HepG2 (cell line): ENCODE results near the gene STYK1. TPM values are rescaled to one million over a fixed set of nuclear protein-coding genes. Genes with fewer than 3 reads are reported as not detected.

ENCODE experiments used
- ATAC-seq: fragments of 200-7000 bp; cut with Tn5 transposase; 3 replicates; pipeline ENCODE4 v1.9.1; 2020; ENCODE audit warnings: mild to moderate bottlenecking, moderate library complexity
- BruUV-seq: library from RNA; stranded (reverse); fragments of 400-500 nt; replicated peaks from 2 replicates; lab custom pipeline; 2021; lab: Mats Ljungman, UMichigan
- CTCF ChIA-PET: fragments of 300-600 bp; formaldehyde crosslinking; extraction: SDS; loops from one replicate; lab custom pipeline; 2021; ENCODE audit warnings: low total read pairs, inconsistent platforms, low intra/inter-chr PET ratio; lab: Yijun Ruan, JAX
- POLR2A ChIA-PET: fragments of 350-600 bp; sonication (Branson Sonifier 250); formaldehyde crosslinking; loops from one replicate; lab custom pipeline; 2020; ENCODE audit warnings: antibody characterized with exemption, inconsistent platforms; lab: Yijun Ruan, JAX
- DNase-seq: peaks from one replicate; pipeline ENCODE4 v3.0.0-alpha.2; 2015; ENCODE audit warnings: low spot score
- FAIRE-seq: peaks from 3 replicates; lab custom pipeline; 2011; peaks lifted over from hg19 to GRCh38; lab: Jason Lieb, UNC
- H2AFZ ChIP-seq: one replicate; pipeline ENCODE4 v1.6.1; 2011; ENCODE audit warnings: low read length, inconsistent platforms
- H3K27ac ChIP-seq: fragments of 300-600 bp; 3 replicates; pipeline ENCODE4 v1.8.0; 2011; ENCODE audit warnings: mixed run types, mild to moderate bottlenecking, mixed read lengths, low read length, inconsistent platforms; ENCODE audit not compliant: insufficient read depth; ENCODE audit errors: extremely low read length
- H3K27me3 ChIP-seq, 2 experiments: fragments of 200-600 bp in 1 of 2; 2 replicates in 1 of 2; 3 replicates in 1 of 2; pipeline versions ENCODE4 v1.6.0 to v1.8.0; 2011; ENCODE audit warnings: low read length in 2 of 2, mild to moderate bottlenecking in 2 of 2, moderate library complexity in 2 of 2, inconsistent platforms in 1 of 2; ENCODE audit not compliant: insufficient read depth in 2 of 2, control insufficient read depth in 1 of 2
- H3K36me3 ChIP-seq, 2 experiments: fragments of 200-600 bp in 1 of 2; replicated peaks in 1 of 2; 2 replicates in 1 of 2; 3 replicates in 1 of 2; pipeline versions ENCODE4 v1.5.1 to v1.8.0; 2011; ENCODE audit warnings: low read length in 2 of 2, inconsistent platforms in 1 of 2; ENCODE audit not compliant: insufficient read depth in 2 of 2, control insufficient read depth in 1 of 2
- H3K4me1 ChIP-seq: 2 replicates; pipeline ENCODE4 v1.5.1; 2012; ENCODE audit warnings: low read length, inconsistent platforms; ENCODE audit not compliant: insufficient read depth
- H3K4me2 ChIP-seq: 2 replicates; pipeline ENCODE4 v1.6.0; 2011; ENCODE audit warnings: low read depth, low read length, inconsistent platforms
- H3K4me3 ChIP-seq, 3 experiments: fragments of 200-600 bp in 1 of 3; sonication (generic), shearing (Covaris generic) in 1 of 3; replicated peaks in 1 of 3; 2 replicates each; pipeline ENCODE4 v1.5.1; 2011 to 2016; ENCODE audit warnings: low read length in 3 of 3, inconsistent platforms in 2 of 3, low read depth in 2 of 3, mild to moderate bottlenecking in 2 of 3, control low read depth in 1 of 3, mixed read lengths in 1 of 3; ENCODE audit not compliant: insufficient read depth in 1 of 3
- H3K79me2 ChIP-seq: one replicate; pipeline ENCODE4 v1.6.1; 2011; ENCODE audit warnings: low read length, inconsistent platforms; ENCODE audit not compliant: insufficient read depth
- H3K9ac ChIP-seq: 2 replicates; pipeline ENCODE4 v1.6.0; 2011; ENCODE audit warnings: mild to moderate bottlenecking, low read depth, low read length, inconsistent platforms; ENCODE audit not compliant: insufficient read depth
- H3K9me3 ChIP-seq: 2 replicates; pipeline ENCODE4 v1.5.1; 2012; ENCODE audit warnings: mild to moderate bottlenecking, low read length
- H4K20me1 ChIP-seq: 2 replicates; pipeline ENCODE4 v1.6.0; 2011; ENCODE audit warnings: inconsistent platforms, mild to moderate bottlenecking, low read length, moderate library complexity; ENCODE audit not compliant: insufficient read depth
- ARNT2 ChIP-seq: sonication (generic); formaldehyde crosslinking; IDR thresholded peaks from 2 replicates; pipeline ENCODE4 v1.8.0; 2022; ENCODE audit warnings: mild to moderate bottlenecking, low read depth, missing genetic modification reagents, moderate library complexity
- ATF7 ChIP-seq, 2 experiments: fragments of 450-650 bp in 1 of 2; sonication (generic) in 1 of 2; formaldehyde crosslinking in 1 of 2; IDR thresholded peaks; 2 replicates each; pipeline versions ENCODE4 v1.4.0 to v1.6.1; 2016 to 2020; ENCODE audit warnings: antibody characterized with exemption in 1 of 2, mild to moderate bottlenecking in 1 of 2, missing genetic modification reagents in 1 of 2
- ATF7-NPFF ChIP-seq: sonication (generic); formaldehyde crosslinking; IDR thresholded peaks from 2 replicates; pipeline ENCODE4 v1.8.1; 2023; ENCODE audit warnings: mild to moderate bottlenecking, low read depth, missing genetic modification reagents, moderate library complexity
- EZH2 ChIP-seq: conservative IDR thresholded peaks from 2 replicates; pipeline ENCODE4 v1.6.1; 2012; ENCODE audit warnings: mild to moderate bottlenecking, low read depth, low read length, moderate library complexity
- HNRNPH1 ChIP-seq: fragments of 200-400 bp; formaldehyde crosslinking; optimal IDR thresholded peaks from 2 replicates; pipeline ENCODE3; 2017; ENCODE audit warnings: mild to moderate bottlenecking, low read depth, low read length
- IRF9 ChIP-seq: sonication (generic); formaldehyde crosslinking; IDR thresholded peaks from 2 replicates; pipeline ENCODE4 v1.8.0; 2022; ENCODE audit warnings: missing genetic modification reagents, mild to moderate bottlenecking, borderline replicate concordance
- MAFG ChIP-seq: sonication (generic); formaldehyde crosslinking; IDR thresholded peaks from 2 replicates; pipeline ENCODE4 v1.5.1; 2020; ENCODE audit warnings: mild to moderate bottlenecking, missing genetic modification reagents
- PCBP2 ChIP-seq: fragments of 200-400 bp; formaldehyde crosslinking; optimal IDR thresholded peaks from 2 replicates; pipeline ENCODE3; 2018; ENCODE audit warnings: low read length, low read depth; ENCODE audit not compliant: poor library complexity, severe bottlenecking
- SUZ12 ChIP-seq: fragments of 150-350 bp; IDR thresholded peaks from 2 replicates; pipeline ENCODE4 v1.6.1; 2014; ENCODE audit warnings: low read depth, low read length
- UBTF ChIP-seq: sonication (generic); formaldehyde crosslinking; IDR thresholded peaks from 2 replicates; pipeline ENCODE4 v1.4.0; 2020; ENCODE audit warnings: mild to moderate bottlenecking, missing genetic modification reagents
- ZBTB3 ChIP-seq: sonication (generic); formaldehyde crosslinking; IDR thresholded peaks from 2 replicates; pipeline ENCODE4 v1.4.0; 2020; ENCODE audit warnings: low read depth, mild to moderate bottlenecking, moderate library complexity, missing genetic modification reagents, borderline replicate concordance
- ZNF121 ChIP-seq: sonication (generic); formaldehyde crosslinking; IDR thresholded peaks from 2 replicates; pipeline ENCODE4 v1.5.0; 2020; ENCODE audit warnings: mild to moderate bottlenecking, missing genetic modification reagents
- ZNF160 ChIP-seq: sonication (generic); formaldehyde crosslinking; IDR thresholded peaks from 2 replicates; pipeline ENCODE4 v1.8.0; 2022; ENCODE audit warnings: mild to moderate bottlenecking, inconsistent platforms, missing genetic modification reagents
- ZSCAN21 ChIP-seq: sonication (generic); formaldehyde crosslinking; IDR thresholded peaks from 2 replicates; pipeline ENCODE4 v1.8.0; 2022; ENCODE audit warnings: mild to moderate bottlenecking, missing genetic modification reagents, moderate library complexity, borderline replicate concordance
- WGBS: methylation state at CpG from one replicate; pipeline ENCODE4 v1.1.6; 2017; ENCODE audit warnings: low lambda C conversion rate; 5-methylcytosine and 5-hydroxymethylcytosine counted together
- in situ Hi-C: cut with HindIII; loops from 2 replicates; pipeline ENCODE4 v1.10.0; 2017; ENCODE audit warnings: low pct_unique_long_range_greater_than_20kb; ENCODE audit not compliant: extremely low pct_ligation_motif_present
- intact Hi-C: fragments of 100-400 bp; cut with micrococcal nuclease; formaldehyde crosslinking; loops from one replicate; pipeline ENCODE4 v1.10.0; 2022; ENCODE audit not compliant: unreplicated experiment
- polyA plus RNA-seq, 8 experiments: library from polyadenylated mRNA; depleted of rRNA in 3 of 8; stranded (reverse) in 7 of 8; unstranded in 1 of 8; fragments of >200 nt; fragmentation: Illumina TruSeq in 4 of 8; extraction: Trizol in 4 of 8; gene quantifications; 2 replicates each; pipeline versions ENCODE4 v1.2.1 to v1.2.3, GENCODE V29; 2011 to 2016; ENCODE audit warnings: low read depth in 4 of 8, missing spikeins in 1 of 8, mixed read lengths in 1 of 8; ENCODE audit not compliant: insufficient read depth in 1 of 8
- total RNA-seq, 5 experiments: library from RNA; depleted of rRNA; stranded (reverse); fragments of >200 nt; fragmentation: Illumina TruSeq; extraction: Trizol; gene quantifications; 2 replicates each; pipeline ENCODE4 v1.2.3, GENCODE V29; 2016; ENCODE audit warnings: low read depth in 1 of 5
- TF ChIP-seq, protein P1 (sequence below): sonication (generic); formaldehyde crosslinking; IDR thresholded peaks from 2 replicates; pipeline ENCODE4 v1.5.0; 2020; ENCODE audit warnings: missing genetic modification reagents
- TF ChIP-seq, protein P2 (sequence below): sonication (generic); formaldehyde crosslinking; IDR thresholded peaks from 2 replicates; pipeline ENCODE4 v1.4.0; 2020; ENCODE audit warnings: missing genetic modification reagents

The STYK1 gene
- total and polyA plus RNA-seq, 2 of the 13 experiments (the other 11 are each of a cell fraction or from before 2014, with no cell fraction given), result not detected

GRCh38 chr12:10668526-10668925 is 5.3 kb downstream of the STYK1 start:
- no peak overlapping the region for H2AFZ ChIP-seq
- WGBS, result 0% methylated on average over 5 of the region's 5 CpGs
- TF ChIP-seq HNRNPH1 (no peak), UBTF (no peak), ATF7-NPFF (CRISPR knock-in tag) (no peak), ZSCAN21 (CRISPR knock-in tag) (no peak), PCBP2 (no peak), ARNT2 (no peak), IRF9 (CRISPR knock-in tag) (no peak), ZBTB3 (CRISPR knock-in tag) (no peak), ZNF160 (CRISPR knock-in tag) (no peak), ATF7 (IDR thresholded peaks at IDR 0.05) (no peak), ATF7 (CRISPR knock-in tag; IDR thresholded peaks at IDR 0.05) (no peak), SUZ12 (no peak), MAFG (CRISPR knock-in tag) (no peak), EZH2 (no peak), ZNF121 (no peak)
- TF ChIP-seq, protein P1, sequence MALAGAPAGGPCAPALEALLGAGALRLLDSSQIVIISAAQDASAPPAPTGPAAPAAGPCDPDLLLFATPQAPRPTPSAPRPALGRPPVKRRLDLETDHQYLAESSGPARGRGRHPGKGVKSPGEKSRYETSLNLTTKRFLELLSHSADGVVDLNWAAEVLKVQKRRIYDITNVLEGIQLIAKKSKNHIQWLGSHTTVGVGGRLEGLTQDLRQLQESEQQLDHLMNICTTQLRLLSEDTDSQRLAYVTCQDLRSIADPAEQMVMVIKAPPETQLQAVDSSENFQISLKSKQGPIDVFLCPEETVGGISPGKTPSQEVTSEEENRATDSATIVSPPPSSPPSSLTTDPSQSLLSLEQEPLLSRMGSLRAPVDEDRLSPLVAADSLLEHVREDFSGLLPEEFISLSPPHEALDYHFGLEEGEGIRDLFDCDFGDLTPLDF (CRISPR knock-in tag), result no peak
- TF ChIP-seq, protein P2, sequence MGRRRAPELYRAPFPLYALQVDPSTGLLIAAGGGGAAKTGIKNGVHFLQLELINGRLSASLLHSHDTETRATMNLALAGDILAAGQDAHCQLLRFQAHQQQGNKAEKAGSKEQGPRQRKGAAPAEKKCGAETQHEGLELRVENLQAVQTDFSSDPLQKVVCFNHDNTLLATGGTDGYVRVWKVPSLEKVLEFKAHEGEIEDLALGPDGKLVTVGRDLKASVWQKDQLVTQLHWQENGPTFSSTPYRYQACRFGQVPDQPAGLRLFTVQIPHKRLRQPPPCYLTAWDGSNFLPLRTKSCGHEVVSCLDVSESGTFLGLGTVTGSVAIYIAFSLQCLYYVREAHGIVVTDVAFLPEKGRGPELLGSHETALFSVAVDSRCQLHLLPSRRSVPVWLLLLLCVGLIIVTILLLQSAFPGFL (CRISPR knock-in tag), result no peak
- intact Hi-C loops (no loop called here), in situ Hi-C loops (no loop called here)
- CTCF ChIA-PET, result no interaction called here
- BruUV-seq, result no TSS peak
- peak overlapping the region; percentile 33; the same call in 1 of the 2 replicates for H3K4me2 ChIP-seq
- no peaks in the 10 kb centered on the region for H4K20me1 ChIP-seq
- no peak overlapping the region for H3K4me3 ChIP-seq
- no peaks in the 10 kb centered on the region for H3K79me2 ChIP-seq
- FAIRE-seq (no peak), ATAC-seq (no peak), DNase-seq (no peak)
- POLR2A ChIA-PET, result interaction anchor here (0.7 to 1.6 kb wide), 2 partner anchors 81 to 503 kb away, joined by 3 read pairs; partner anchors contain the start of gene SMIM10L1
- no peaks in the 10 kb centered on the region for H3K9me3 ChIP-seq
- peaks cover 0 to 10% of the 10 kb centered on the region in 2 experiments; a peak in 1 of 5 replicates for H3K27me3 ChIP-seq
- no peak overlapping the region for H3K27ac ChIP-seq
- no peaks in the 10 kb centered on the region for H3K36me3 ChIP-seq
- no peak overlapping the region for H3K9ac ChIP-seq
- peaks cover 2% of the 10 kb centered on the region for H3K4me1 ChIP-seq
